HG03060 (cell line): Measurements from ENCODE around the gene IFI27L2.
"Not testable (repeated sequence)": the region's sequence is repeated elsewhere in the genome, so short reads cannot be mapped to it uniquely, and the experiment has no call there.

Experiments
- ATAC-seq: cut with Tn5 transposase; IDR thresholded peaks from one replicate; pipeline ENCODE4 v1.9.1; 2021; ENCODE audit warnings: low read depth, moderate number of reproducible peaks; ENCODE audit not compliant: unreplicated experiment

The IFI27L2 gene

GRCh38 chr14:94129111-94129757 lies at the start of gene IFI27L2:
IFI27L2 (minus strand) TSS chr14:94129604; CDS start chr14:94129564, 40 bp downstream.
- peak; percentile 73 for ATAC-seq

GRCh38 chr14:94177806-94178205 lies 48.4 kb upstream of the IFI27L2 start:
- ATAC-seq, result no peak

- no peak for ATAC-seq
These were observed 47.4 kb upstream of the IFI27L2 start for GRCh38 chr14:94176808-94177207.

- no peak for ATAC-seq
These were observed 46.3 kb upstream of the IFI27L2 start for GRCh38 chr14:94175747-94176146.

GRCh38 chr14:94175011-94175745 lies 45.8 kb upstream of the IFI27L2 start:
- ATAC-seq, result no peak

- ATAC-seq, result no peak
These were observed 45.2 kb upstream of the IFI27L2 start for GRCh38 chr14:94174604-94175010.

- no peak for ATAC-seq
These were observed 44.6 kb upstream of the IFI27L2 start, which contains the start of gene PPP4R4 for GRCh38 chr14:94173885-94174603. PPP4R4 (plus strand) TSS chr14:94174322; CDS start chr14:94174466, 144 bp downstream.

GRCh38 chr14:94173471-94173884 lies 44.1 kb upstream of the IFI27L2 start:
- no peak for ATAC-seq

- ATAC-seq, result no peak
These were observed 43.1 kb upstream of the IFI27L2 start for GRCh38 chr14:94172545-94172944.

GRCh38 chr14:94171208-94171607 lies 41.8 kb upstream of the IFI27L2 start:
- no peak for ATAC-seq

GRCh38 chr14:94170136-94170535 lies 40.7 kb upstream of the IFI27L2 start:
- ATAC-seq, result no peak

- no peak for ATAC-seq
These were observed 36.3 kb upstream of the IFI27L2 start for GRCh38 chr14:94165744-94166143.

GRCh38 chr14:94164685-94165431 lies 35.5 kb upstream of the IFI27L2 start:
- ATAC-seq, result no peak

- no peak for ATAC-seq
These were observed 34.4 kb upstream of the IFI27L2 start for GRCh38 chr14:94163796-94164195.

- ATAC-seq, result no peak
These were observed 33.1 kb upstream of the IFI27L2 start for GRCh38 chr14:94162466-94162865.

GRCh38 chr14:94161981-94162380 lies 32.6 kb upstream of the IFI27L2 start:
- ATAC-seq, result no peak

GRCh38 chr14:94161058-94161457 lies 31.7 kb upstream of the IFI27L2 start:
- ATAC-seq, result no peak

GRCh38 chr14:94158239-94158883 lies 29.0 kb upstream of the IFI27L2 start:
- no peak for ATAC-seq

- no peak for ATAC-seq
These were observed 27.8 kb upstream of the IFI27L2 start for GRCh38 chr14:94157197-94157596.

- ATAC-seq, result not testable (repeated sequence)
These were observed 26.7 kb upstream of the IFI27L2 start for GRCh38 chr14:94156143-94156542.
